PC-9 (cell line): ENCODE results near the gene SPP1.

ENCODE experiments used
- CTCF ChIP-seq: fragments of 200-600 bp; sonication (generic); conservative IDR thresholded peaks from 2 replicates; pipeline ENCODE4 v1.6.1; 2017; ENCODE audit warnings: mixed run types, antibody characterized with exemption, mild to moderate bottlenecking, moderate library complexity
- EZH2 ChIP-seq: fragments of 200-600 bp; sonication (generic); IDR thresholded peaks from 2 replicates; pipeline ENCODE4 v1.8.0; 2017; ENCODE audit warnings: antibody characterized with exemption, low read depth

- no peak for TF ChIP-seq CTCF
- no peak for TF ChIP-seq EZH2
These were observed 29.6 kb downstream of the SPP1 start for GRCh38 chr4:88005076-88005475.
